Loucy (cell line): ENCODE data around the gene LPP.

Experiments used
- H2AFZ ChIP-seq: fragments of 200-600 bp; sonication (generic); 2 replicates; pipeline ENCODE4 v1.6.0; 2016; ENCODE audit warnings: antibody characterized with exemption, mild to moderate bottlenecking, low read length, moderate library complexity
- H3F3A ChIP-seq: fragments of 200-600 bp; 2 replicates; pipeline ENCODE4 v1.6.0; 2016; ENCODE audit warnings: antibody characterized with exemption, low read depth, mild to moderate bottlenecking
- H3K27me3 ChIP-seq: fragments of 200-600 bp; sonication (generic); 2 replicates; pipeline ENCODE4 v1.6.1; 2014; ENCODE audit warnings: low read length, mild to moderate bottlenecking; ENCODE audit not compliant: insufficient read depth, poor library complexity, severe bottlenecking
- H3K36me3 ChIP-seq: fragments of 200-600 bp; sonication (generic); 2 replicates; pipeline ENCODE4 v1.6.1; 2016; ENCODE audit warnings: low read length; ENCODE audit not compliant: insufficient read depth
- H3K4me1 ChIP-seq: fragments of 200-600 bp; sonication (generic); 2 replicates; pipeline ENCODE4 v1.5.1; 2014; ENCODE audit warnings: low read length, mild to moderate bottlenecking; ENCODE audit not compliant: insufficient read depth, poor library complexity, severe bottlenecking
- H3K4me2 ChIP-seq: fragments of 200-600 bp; sonication (generic); 2 replicates; pipeline ENCODE4 v1.6.0; 2014; ENCODE audit warnings: antibody characterized with exemption, low read length, low read depth, mild to moderate bottlenecking; ENCODE audit not compliant: poor library complexity, severe bottlenecking
- H3K4me3 ChIP-seq: fragments of 200-600 bp; sonication (generic); 2 replicates; pipeline ENCODE4 v1.5.1; 2014; ENCODE audit warnings: low read length, mild to moderate bottlenecking, mixed read lengths; ENCODE audit not compliant: poor library complexity, severe bottlenecking
- H3K79me2 ChIP-seq: fragments of 200-600 bp; sonication (generic); 2 replicates; pipeline ENCODE4 v1.6.1; 2014; ENCODE audit warnings: low read length; ENCODE audit not compliant: insufficient read depth
- H3K9ac ChIP-seq: fragments of 200-600 bp; sonication (generic); 2 replicates; pipeline ENCODE4 v1.6.0; 2014; ENCODE audit warnings: mild to moderate bottlenecking, low read depth, low read length, moderate library complexity; ENCODE audit not compliant: poor library complexity, severe bottlenecking
- H3K9me2 ChIP-seq: fragments of 200-600 bp; sonication (generic); replicated peaks from 2 replicates; pipeline ENCODE4 v1.6.1; 2016; ENCODE audit warnings: low read depth, low read length, mixed read lengths
- H3K9me3 ChIP-seq: fragments of 200-600 bp; sonication (generic); 2 replicates; pipeline ENCODE4 v1.6.1; 2014; ENCODE audit warnings: mild to moderate bottlenecking, antibody characterized with exemption, low read length, low read depth; ENCODE audit not compliant: insufficient read depth
- H4K20me1 ChIP-seq: fragments of 200-600 bp; sonication (generic); 2 replicates; pipeline ENCODE4 v1.6.0; 2014; ENCODE audit warnings: antibody characterized with exemption, low read length, mild to moderate bottlenecking; ENCODE audit not compliant: insufficient read depth, poor library complexity, severe bottlenecking
- EZH2phosphoT487 ChIP-seq: fragments of 200-600 bp; IDR thresholded peaks from 2 replicates; pipeline ENCODE4 v1.6.1; 2018; ENCODE audit warnings: antibody characterized with exemption, mild to moderate bottlenecking, moderate library complexity, borderline replicate concordance
- TF ChIP-seq, protein P1 (sequence below): fragments of 200-600 bp; sonication (generic); conservative IDR thresholded peaks from 2 replicates; pipeline ENCODE4 v1.5.1; 2014; ENCODE audit warnings: mild to moderate bottlenecking, antibody characterized with exemption, low read length

The LPP gene

DNA sequence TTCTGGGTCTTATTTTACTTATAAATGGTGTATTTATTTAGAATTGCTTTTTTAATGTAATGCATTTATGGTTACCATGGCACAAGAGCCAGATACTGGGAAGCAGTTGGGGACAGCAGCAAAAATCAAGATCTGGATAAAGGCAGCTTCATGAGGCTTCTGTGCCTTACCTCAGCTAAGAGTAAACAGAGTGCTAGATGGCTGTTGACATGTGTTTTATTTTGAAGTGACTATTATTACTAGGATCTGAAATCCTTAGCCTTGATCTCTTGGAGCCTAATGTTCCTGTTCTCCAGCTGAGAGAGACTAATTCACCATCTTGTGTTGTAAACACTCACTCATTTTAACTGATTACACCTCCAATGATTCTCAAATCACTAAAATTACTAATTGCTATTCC, 317.8 kb downstream of the LPP start:
- H3K36me3 ChIP-seq, result no peaks in the 10 kb centered on the region
- H3K27me3 ChIP-seq, result no peaks in the 10 kb centered on the region
- H3K79me2 ChIP-seq, result no peaks in the 10 kb centered on the region
- no peaks in the 10 kb centered on the region for H4K20me1 ChIP-seq
- no peaks in the 10 kb centered on the region for H3K9me2 ChIP-seq
- no peak overlapping the region for H2AFZ ChIP-seq
- H3K4me2 ChIP-seq, result no peak overlapping the region
- no peak overlapping the region for H3K4me3 ChIP-seq
- no peaks in the 10 kb centered on the region for H3K9me3 ChIP-seq
- TF ChIP-seq EZH2phosphoT487, result no peak
- TF ChIP-seq, protein P1, sequence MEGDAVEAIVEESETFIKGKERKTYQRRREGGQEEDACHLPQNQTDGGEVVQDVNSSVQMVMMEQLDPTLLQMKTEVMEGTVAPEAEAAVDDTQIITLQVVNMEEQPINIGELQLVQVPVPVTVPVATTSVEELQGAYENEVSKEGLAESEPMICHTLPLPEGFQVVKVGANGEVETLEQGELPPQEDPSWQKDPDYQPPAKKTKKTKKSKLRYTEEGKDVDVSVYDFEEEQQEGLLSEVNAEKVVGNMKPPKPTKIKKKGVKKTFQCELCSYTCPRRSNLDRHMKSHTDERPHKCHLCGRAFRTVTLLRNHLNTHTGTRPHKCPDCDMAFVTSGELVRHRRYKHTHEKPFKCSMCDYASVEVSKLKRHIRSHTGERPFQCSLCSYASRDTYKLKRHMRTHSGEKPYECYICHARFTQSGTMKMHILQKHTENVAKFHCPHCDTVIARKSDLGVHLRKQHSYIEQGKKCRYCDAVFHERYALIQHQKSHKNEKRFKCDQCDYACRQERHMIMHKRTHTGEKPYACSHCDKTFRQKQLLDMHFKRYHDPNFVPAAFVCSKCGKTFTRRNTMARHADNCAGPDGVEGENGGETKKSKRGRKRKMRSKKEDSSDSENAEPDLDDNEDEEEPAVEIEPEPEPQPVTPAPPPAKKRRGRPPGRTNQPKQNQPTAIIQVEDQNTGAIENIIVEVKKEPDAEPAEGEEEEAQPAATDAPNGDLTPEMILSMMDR, result no peak
- H3K4me1 ChIP-seq, result no peaks in the 10 kb centered on the region
- no peak overlapping the region for H3K9ac ChIP-seq
- H3F3A ChIP-seq, result no peaks in the 10 kb centered on the region

DNA sequence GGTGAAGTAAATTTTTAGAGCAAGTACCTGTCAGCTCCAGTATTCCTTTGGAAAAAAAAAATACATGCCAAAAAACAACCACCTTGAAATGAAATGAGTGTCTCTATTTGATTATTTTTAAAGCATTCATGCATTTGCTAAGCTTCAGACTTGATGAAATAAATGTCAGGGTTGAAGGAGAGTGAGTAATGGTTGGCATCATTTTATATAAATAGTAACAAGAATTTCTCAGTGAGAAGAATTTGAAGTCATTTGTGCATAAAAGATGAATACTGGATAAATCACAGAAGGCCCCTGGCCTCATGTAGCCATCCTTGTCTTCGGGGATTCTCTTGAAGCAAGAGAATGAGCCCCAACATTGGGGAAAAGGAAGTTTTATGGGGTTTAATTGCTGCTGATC, 318.4 kb downstream of the LPP start:
- Histone ChIP-seq H3K9me2 (no peaks in the 10 kb centered on the region), H3K4me2 (no peak overlapping the region), H3K4me1 (no peaks in the 10 kb centered on the region), H2AFZ (no peak overlapping the region), H3K9ac (no peak overlapping the region), H3K4me3 (no peak overlapping the region), H3K36me3 (no peaks in the 10 kb centered on the region), H3F3A (no peaks in the 10 kb centered on the region), H3K9me3 (no peaks in the 10 kb centered on the region), H3K79me2 (no peaks in the 10 kb centered on the region), H4K20me1 (no peaks in the 10 kb centered on the region), H3K27me3 (no peaks in the 10 kb centered on the region)
- TF ChIP-seq EZH2phosphoT487, result no peak
- TF ChIP-seq, protein P1, result no peak

DNA sequence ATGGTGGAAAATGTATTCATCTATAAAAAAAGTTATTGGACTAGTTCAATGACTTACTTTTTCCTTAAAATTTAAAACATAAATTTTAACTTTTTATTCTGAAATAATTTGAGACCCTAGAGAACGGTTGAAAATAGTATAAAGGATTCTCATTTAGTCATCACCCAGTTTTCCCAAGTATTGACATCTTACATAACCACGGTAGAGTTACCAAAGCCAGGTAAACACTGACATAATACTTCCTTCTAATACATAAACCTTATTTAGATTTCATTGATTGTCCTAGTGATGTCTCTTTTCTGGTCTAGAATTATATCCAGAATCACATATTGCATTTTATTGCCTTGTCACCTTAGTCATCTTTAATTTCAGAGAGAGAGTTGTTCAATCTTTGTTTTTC, 319.1 kb downstream of the LPP start:
- no peak overlapping the region for H3K4me3 ChIP-seq
- H3K36me3 ChIP-seq, result no peaks in the 10 kb centered on the region
- no peaks in the 10 kb centered on the region for H3K79me2 ChIP-seq
- H3K4me2 ChIP-seq, result no peak overlapping the region
- no peak overlapping the region for H3K9ac ChIP-seq
- H3F3A ChIP-seq, result no peaks in the 10 kb centered on the region
- no peaks in the 10 kb centered on the region for H3K9me3 ChIP-seq
- H3K27me3 ChIP-seq, result no peaks in the 10 kb centered on the region
- no peaks in the 10 kb centered on the region for H4K20me1 ChIP-seq
- no peaks in the 10 kb centered on the region for H3K4me1 ChIP-seq
- no peaks in the 10 kb centered on the region for H3K9me2 ChIP-seq
- H2AFZ ChIP-seq, result no peak overlapping the region
- TF ChIP-seq EZH2phosphoT487, result no peak
- TF ChIP-seq, protein P1, result no peak
